ENCODE results near the gene TPO.
A peak's percentile ranks its signal among the peaks of the same experiment; 100 is the strongest.

TPO gene

DNA sequence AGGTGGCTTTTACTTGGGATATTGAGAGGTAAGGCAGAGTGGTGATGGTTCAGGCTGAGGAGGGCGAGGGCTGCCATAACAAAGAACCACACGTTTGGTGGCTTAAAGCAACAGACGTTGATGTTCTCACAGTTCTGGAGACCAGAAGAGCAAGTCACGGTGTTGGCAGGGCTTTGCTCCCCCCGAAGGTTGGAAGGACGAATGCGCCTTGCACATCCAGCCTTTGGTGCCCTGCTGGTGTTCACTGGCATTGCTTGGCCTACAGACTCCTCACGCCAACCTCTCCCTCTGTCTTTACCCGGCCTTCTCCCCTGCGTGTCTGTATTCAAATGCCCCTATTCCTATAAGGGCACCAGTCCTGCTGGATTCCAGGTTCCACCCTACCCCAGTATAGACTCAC, 125.4 kb downstream of the TPO start:
- DNase-seq: no peak

DNA sequence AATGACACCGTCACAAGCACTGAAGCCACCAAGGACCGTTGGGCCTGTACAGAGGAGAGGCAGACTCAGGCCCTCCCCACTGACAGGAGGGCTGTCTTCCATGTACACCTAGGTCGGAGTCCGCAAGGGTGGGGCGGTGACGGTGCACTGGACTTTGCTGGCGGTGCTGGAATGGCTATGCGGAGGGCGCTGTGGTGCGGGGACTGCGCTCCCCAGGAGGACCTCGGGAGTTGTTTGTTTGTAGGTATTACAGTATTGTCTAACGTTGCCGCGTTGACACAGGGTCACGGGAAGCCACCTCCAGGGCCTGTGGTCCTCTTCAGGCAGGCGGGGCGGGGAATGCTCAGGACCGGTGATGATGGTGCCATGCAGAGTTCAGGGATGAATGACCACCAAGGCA, 126.2 kb downstream of the TPO start:
- no peak for DNase-seq

DNA sequence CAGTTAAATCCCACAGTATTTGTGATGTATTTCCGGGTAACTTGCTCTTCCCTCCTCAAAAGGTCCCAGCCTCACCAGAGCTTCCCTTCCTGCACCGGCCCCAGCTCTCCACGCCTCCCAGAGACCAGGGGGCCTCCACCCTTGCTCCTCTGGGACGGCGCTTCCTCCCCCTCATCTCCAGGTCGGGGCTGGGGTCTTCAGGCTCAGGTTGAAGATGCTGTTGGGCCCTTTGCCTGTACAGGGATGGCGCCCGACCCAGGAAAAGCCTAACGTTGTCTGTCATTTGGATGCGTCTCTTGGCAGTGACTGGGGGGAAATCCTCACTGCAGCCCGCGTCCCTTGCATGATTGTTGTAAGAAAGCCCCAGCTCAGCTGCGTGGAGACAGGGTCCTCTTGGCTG, 126.7 kb downstream of the TPO start:
- DNase-seq: no peak

DNA sequence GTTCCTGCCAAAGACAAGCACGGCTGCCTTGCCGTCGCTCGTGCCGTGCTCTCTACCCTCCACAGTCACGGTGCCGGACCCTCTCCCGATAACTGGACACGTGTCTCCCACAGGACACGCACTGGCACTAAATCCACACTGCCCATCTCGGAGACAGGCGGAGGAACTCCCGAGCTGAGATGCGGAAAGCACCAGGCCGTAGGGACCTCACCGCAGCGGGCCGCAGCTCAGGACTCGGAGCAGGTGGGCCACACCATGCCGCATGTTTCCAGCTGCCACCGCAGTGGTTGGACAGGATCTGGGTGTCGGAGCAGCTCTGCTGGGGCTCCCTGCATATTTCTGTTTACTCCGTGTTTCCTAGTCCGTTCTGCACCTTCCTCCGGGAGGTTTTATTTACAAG, 127.2 kb downstream of the TPO start:
- DNase-seq: no peak

DNA sequence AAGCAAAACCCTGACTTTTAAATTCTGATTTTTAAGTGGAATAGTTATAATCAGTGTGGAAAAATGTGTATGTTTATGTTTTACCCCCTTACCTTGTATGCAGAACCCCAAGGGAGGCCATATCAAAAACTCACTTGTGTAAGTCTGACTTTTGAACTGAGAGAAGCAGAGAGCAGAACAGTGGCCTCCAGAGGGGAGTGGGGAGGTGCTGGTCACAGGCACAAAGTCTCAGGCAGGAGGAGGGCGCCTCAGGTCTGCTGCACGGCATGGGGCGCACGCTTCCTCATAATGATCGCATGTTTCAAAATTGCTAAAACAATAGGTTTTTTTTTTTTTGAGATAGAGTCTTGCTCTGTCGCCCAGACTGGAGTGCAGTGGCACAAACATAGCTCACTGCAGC, 127.8 kb downstream of the TPO start:
- no peak for DNase-seq

DNA sequence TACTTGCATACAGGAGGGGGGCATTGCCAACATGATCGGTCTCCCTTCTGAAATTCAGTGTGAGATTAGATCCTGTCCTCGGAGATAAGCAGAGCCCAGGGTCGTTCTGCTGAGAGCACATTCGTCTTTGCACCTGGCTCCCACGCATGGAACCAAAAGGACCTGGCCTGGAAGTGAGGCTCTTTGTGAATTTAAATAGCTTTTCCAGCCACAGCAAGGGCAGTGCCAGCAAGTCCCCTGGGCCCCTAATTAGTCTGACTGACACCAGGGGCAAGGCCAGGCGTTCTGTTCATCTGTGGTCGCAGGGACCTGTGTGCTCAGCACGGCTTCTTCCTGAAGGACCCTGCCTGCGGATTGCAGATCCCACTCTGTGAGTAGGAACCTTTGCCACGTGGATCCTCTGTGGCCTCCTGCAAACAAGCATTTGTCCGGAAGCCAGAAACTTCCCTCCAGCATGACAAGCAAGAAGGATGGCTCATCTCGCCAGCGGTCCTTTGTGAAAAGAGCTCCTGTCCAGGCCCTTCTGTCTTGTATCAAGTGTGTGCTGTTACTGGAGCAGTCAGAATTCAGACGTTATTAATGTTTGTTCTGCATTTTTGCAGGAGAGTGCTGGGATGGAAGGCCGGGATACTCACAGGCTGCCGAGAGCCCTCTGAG, 128.7 kb downstream of the TPO start:
- no peak for DNase-seq

DNA sequence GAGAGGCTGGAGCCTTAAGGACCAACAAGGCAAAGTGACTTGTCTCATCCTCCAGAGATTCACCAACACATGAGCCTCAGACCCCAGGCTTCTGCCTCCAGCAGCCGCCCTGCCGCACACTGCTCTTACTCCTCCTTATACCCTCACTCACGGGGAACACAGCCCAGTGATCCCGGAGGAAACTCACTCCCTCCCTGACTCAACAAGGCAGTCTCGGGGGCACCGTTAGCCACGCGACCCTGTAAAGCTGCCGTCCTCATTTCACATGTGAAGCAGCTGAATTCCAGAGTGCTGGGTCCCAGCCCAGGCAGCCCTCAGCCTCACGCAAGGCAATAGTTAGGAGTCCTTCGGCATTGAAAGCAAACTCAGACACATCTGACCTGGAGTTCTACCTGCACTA, 129.7 kb downstream of the TPO start:
- no peak for DNase-seq

DNA sequence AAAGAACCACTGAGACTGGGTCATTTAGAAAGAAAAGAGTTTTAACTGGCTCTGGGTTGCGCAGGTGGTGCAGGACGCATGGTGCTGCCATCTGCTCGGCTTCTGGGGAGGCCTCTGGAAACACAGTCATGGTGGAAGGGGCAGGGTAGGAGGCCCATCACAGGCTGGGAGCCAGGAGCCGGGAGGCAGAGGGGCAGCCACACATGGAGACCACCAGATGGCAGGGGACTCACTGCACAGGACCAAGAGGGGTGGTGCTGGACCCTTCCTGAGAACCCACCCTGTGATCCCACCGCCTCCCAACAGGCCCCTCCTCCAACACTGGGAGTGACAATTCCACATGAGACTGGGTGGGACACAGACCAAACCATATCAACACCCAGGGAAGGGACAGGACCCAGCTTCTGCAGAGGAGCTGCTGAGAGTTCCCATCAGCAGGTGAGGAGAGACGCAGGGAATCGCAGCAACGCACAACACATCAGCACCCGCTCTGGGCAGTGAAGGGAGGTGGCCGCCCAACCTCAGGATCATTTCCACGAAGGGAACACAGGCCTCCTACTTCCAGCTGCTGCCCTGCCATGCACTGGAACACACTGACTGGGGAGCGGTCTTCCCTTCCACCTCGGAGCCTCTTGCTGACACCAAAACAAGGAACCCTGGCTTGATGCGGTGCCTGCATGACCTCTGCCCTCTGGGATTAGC, 130.7 kb downstream of the TPO start:
- no peak for DNase-seq

DNA sequence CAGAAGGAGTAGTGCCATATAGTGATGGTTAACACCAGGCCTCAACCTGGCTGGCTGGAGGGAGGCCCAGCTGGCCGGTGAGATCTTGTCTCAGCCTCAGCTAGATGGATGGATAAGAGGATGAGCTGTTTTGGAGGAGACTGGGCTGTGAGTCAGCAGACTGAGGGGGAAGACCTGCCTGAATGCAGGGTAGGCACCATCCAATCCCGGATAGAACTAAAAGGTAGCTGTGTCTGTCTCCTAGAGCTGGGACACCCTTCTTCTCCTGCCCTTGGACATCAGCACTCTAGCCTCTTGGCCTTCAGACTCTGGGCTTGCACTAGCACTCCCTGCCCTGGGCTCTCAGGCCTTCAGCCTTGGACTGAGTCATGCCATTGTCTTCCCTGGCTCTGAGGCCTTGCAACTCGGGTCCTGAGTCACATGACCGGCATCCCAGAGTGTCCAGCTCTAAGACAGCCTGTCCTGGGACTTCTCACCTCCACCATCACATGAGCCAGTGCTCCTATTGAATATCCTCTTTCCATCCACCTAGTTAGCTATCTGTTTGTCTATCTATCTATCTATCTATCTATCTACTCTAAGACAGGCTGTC, 131.3 kb downstream of the TPO start:
- DNase-seq: no peak

DNA sequence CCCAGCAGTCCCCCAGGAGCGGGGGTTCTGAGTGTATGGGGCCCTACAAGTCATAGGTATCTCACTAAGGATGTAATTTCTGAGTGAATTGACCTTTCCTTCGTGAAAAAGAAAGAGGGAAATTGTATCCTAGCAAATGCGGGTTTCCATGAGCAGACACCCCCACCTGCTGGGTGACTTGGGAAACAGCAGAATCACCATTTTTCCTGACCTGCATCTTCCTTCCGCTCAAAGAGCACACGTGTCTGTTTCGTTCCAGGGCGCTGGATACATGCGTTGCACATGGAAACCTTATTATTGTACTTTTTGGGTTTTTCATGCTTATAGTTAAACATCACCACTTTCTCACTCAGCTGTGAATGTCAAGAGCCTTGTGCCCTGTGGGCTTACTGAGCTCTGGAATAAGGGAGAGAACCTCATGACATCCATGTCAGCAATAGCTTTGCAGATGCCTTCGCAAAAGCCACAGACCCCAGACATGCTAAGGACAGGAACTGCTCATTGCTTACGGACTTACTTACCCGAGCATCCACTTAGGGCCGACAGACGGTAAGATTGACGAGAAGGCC, 132.8 kb downstream of the TPO start:
- DNase-seq: peak; percentile 30

DNA sequence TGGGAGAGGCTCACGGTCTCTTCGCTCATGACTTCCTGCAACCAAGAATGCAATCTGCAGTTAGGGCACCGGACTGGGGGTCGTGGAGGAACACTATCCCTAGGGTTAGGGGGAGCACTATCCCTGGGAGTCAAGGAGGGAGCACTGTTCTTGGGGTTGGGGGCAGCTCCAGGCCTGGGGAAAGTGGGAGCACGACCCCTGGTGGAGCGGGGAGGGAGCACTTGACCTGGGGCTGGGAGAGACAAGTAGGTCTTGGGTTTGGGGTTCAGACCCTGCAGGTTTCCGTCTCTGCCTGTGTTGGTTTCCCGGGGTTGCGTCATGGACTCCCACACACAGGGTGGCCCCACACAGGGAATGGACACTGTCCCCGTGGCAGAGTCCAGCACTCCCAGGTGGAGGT, 133.6 kb downstream of the TPO start:
- no peak for DNase-seq

DNA sequence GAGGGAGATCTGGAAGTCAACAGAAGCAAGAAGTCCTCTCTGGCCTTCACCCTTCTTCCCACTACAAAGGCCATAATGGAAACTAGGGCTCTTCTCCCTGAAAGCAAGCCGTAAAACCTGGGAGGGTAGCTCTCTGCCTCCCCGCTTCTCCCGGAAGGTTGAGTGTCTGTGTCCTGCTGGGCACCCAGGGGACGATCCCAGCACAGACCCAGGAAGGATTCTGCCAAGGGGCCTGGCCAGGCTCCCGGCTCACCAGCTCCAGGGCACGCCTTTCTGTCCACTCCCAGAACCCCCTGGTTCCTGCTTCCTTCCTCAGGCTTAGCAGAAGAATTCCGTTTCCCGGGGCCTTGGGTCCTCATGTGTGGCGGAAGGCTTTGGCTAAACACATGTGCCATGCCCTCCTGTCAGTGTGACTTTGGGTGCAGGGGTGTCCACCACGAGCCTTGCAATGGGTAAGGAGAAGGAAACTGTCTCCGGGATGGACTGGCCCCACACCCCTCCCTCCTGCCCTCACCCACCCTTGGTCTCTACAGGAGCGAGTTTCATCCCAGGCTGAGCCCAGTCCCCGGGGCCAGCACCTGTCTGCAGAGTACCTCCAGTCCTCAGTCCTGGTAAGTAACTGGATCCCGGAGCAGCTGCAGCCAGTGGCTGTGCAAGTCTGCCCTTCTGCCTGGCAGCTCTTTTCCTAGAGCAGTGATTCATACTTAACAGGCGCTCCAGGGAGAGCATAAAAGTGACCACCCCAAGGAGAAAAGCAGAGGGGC, 135.8 kb downstream of the TPO start:
- DNase-seq: no peak

DNA sequence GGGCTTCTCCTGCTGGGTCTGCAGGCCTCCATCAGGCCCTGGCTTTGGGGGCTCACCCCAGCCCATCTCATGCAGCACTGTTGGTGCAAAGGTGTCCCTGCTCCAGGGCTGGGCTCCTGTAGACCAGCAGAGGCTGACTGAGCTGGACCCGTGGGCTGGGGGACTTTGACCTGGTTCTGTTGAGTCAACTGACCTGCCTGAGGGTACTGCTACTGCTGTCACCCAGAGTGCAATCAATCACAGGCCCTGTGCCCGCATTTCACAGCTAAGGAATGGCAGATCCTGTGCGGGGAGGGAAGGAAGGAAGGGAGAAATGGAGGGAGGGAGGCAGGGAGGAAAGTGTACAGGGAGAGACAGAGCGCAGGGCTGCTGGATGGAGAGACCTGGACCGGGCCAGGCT, 136.8 kb downstream of the TPO start:
- no peak for DNase-seq

DNA sequence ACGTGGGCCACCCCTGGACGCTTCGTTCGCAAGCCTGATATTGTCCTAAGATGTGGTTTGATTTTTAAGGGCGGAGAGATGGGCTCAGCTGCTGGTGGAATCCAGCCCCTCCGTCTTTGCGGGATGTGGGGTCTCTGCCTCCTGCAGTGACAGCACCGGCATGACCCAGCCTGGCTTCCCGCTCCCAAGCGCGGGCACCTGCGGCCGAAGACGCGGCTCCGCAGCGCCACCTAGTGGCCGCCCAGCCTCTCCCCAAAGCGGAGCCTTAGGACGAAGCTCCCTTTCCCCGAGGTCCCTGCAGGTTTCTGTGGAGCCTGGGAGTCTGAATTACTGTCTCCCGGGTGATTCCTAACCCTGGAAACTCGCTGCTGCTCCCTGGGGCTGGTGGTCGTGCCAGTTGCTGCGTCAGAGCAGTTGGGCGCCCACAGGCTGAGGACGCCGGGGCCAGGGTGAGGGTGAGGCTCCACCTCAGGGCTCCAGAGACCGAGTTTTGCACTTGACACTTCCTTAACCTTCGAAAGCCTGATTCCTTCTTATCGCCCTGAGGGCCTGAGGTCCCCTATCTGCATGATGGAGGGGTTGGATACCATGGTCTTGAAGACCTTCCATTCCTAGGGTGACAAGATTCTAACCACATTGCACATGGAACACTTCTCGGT, 137.5 kb downstream of the TPO start:
- peak; percentile 49 for DNase-seq

DNA sequence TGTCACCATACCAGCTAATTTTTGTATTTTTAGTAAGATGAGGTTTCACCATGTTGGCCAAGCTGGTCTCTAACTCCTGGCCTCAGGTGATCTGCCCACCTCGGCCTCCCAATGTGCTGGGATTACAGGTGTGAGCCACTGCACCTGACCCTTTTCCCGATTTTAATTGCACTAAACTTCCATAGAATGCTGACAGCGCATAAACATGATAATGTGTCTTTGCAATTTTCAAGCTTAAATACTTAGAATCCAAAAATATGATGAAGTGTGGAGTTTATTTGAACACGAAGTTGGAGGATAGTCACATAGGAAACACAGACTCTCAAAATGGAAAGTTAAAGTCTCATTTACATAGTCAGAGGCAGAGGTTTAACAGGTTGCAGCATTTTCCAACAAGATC, 138.6 kb downstream of the TPO start:
- DNase-seq: no peak

DNA sequence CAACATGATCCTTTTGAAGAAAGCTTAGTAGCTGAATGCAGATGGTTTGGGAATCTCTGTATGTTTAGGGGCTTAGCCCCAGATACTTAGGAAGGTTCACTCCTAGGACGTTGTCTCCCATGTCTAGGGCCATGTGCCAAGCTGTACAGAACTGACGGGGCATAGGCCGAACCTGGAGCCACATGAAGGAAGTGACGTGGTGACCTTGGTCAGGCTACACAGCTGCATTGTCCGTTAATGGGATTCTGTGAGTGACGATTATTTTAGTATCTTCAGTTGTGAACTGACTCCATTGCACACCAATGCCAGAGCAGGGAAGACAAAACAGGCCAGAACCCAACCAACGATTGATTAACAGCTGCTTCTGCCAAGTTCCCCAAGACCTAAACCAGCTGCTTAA, 139.3 kb downstream of the TPO start:
- no peak for DNase-seq

DNA sequence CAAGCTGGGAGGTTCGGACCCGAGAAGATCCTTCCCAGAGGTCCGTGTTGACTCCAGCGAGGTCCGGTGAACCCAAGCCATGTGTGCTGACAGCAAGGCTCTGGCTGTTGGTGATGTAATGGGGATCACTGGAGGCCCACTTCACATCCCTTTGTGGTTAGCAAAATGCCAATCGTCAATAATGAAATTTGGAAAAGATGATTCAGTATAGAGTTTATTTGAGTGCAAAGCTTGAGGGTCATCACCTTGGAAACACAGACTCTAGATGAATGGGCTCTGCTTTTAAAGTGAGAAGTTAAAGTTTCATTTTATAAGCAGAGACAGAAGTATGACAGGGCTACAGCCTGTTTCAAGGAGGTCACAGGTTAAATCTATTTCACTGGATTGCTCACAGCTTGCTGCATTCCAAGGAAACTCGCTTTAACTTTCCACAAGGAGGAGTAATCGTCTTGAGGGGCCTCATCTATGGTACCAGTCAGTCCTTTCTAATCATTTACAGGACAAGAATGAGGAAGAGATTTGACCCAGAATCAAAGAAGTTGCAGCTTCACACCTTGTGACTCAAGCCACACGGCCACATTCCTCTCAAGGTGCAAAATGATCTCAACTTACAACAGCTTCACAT, 140.5 kb downstream of the TPO start:
- DNase-seq: no peak

DNA sequence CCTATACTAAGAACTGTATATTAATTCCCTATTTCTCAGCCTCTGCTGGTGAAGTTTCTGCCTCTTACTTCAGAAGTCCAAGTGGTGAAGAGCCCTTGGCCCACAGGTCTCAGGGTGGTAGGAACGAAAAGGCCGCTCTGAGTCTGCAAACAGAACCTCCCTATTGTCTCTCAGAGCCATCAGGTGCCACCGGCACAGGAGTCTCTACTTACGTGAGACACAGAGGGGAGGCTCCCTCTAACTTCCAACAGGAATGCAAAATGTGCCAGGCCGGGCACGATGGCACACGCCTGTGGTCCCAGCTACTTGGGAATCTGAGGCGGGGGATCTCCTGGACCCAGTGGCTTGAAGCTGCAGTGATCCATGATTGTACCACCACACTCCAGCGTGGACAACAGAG, 143.0 kb downstream of the TPO start:
- DNase-seq: no peak

DNA sequence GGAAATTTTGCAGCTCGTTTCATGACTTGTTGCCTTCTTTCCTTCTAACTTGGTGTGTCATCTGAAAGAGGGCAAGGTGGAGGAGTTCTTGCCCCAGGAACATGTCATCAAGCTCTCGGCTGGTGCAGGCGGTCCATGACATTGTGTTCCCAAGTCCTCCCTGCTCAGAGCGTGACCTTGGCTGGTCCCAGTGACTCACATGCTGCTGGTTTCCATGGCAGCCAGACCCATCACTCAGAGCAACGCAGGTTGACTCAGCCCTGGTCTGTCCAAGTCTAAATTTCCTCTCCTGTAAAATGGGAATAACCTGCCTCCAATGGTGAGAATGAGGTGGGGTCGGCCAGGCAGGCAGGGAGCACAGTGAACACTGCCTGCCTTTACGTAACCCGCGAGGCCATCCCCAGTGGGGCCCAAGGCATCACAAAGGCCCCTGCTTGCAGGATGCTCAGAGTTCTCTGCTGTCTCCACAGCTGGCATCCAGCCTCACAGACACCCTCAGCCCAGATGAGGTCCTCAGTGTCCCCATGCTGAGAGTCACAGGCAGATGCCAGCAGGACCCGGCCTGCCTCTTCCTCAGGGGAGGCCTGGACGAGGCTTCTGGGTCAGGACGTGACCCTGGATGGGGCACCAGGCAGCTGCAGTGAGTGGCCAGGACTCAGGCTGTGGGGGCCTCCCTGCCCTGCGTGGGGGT, 143.7 kb downstream of the TPO start:
- DNase-seq: no peak

DNA sequence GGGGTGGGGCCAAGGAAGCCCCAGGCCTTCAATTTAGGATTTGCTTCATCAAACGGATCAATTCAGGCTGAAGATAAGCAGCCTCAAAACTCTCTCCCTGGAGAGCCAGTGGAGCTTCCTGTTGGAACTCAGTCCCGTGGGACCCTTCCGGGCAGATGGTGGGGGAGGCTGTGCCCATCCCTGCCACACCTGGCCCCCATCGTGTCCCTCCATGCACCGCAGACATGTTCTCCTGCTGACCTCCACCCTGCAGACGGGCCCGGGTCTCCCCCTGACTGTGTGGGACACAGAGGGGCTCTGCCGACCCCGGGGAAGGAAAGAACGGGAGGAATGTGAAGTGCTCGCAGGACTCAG, 144.2 kb downstream of the TPO start:
- no peak for DNase-seq

DNA sequence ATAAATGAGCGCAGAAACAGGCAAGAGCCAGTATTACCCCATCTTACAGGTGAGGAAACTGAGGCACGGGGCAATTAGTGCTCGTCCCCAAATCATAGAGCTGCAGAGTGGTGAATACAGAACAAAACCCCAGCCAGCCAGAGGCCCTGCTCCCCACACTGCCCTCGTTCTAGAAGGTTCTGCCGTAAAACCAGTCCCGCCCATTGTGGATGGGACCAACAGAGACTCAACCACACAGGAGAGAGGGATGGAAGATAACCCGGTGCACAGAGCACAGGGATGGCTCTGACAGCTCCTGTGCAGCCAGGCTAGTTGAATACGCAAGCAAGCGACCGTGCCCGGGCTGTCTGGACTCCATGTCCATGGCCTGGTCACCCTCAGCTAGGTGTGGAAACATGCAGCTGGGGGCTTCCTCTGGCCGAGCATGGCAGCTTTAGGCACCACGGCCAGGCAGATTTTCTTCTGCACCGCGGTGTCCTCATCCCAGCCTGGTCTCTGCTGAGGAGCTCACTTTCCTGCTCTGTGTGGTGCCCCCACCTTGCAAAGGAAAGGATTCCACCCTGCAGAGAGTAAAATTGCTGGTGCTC, 146.4 kb downstream of the TPO start:
- no peak for DNase-seq

DNA sequence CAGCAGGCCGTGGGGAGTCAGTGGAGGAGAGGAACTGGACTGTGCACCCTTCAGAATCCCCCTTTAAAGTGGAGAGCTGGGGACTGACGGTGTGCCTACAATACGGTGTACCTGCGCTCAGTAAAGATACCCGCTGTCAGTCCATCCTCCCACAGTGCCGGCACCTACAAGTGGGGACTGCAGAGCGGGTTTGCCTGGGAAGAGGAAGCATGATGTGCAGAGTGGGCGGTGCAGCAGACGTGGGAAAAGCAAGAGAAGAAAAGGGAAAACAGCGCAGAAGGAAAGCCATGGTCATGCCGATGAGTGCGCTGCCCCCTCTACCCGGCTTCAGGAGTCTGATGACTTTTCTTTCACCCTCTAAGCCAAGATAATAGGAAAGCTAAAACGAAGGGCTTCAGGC, 148.0 kb downstream of the TPO start:
- no peak for DNase-seq
